ENCODE measurements around the gene MAD1L1. TPM values are rescaled to one million over a fixed set of nuclear protein-coding genes. Genes with fewer than 3 reads are reported as not detected.
A peak's percentile ranks its signal among the peaks of the same experiment; 100 is the strongest.

The MAD1L1 gene
- total and polyA plus RNA-seq, 7 experiments from 2014 or later, result 112 to 314 (median 136) TPM

GRCh38 chr7:2152646-2153045, 80.1 kb downstream of the MAD1L1 start:
- ChIA-PET CTCF (no interaction called here), POLR2A (no interaction called here)
- H3K27me3 Mint-ChIP-seq, result no peaks in the 10 kb centered on the region
- Histone ChIP-seq H3K27ac (ENCODE audit: low read depth, low read length) (no peak overlapping the region), H3K9me3 (ENCODE audit: control insufficient read depth in 2 of 3, low read length in 3 of 3) (no peaks in the 10 kb centered on the region), H3K4me3 (ENCODE audit: low read length) (no peak overlapping the region), H3K4me1 (ENCODE audit: control insufficient read depth in 2 of 2, insufficient read depth in 2 of 2, low read length in 2 of 2) (no peaks in the 10 kb centered on the region), H3K36me3 (ENCODE audit: control insufficient read depth in 2 of 3, insufficient read depth in 3 of 3, low read length in 3 of 3) (peaks cover 0 to 17% (median 0%) of the 10 kb centered on the region in 3 experiments), H3K27me3 (ENCODE audit: control insufficient read depth in 2 of 2, insufficient read depth in 2 of 2, low read length in 2 of 2) (no peaks in the 10 kb centered on the region)
- ATAC-seq (no peak), DNase-seq (no peak)
- peaks cover 0 to 18% (median 4%) of the 10 kb centered on the region in 5 donors for H3K36me3 Mint-ChIP-seq
- intact Hi-C loops (cut with micrococcal nuclease), result no loop called here
- H3K4me3 Mint-ChIP-seq, result no peak overlapping the region
- H3K9me3 Mint-ChIP-seq, result no peaks in the 10 kb centered on the region
- H3K4me1 Mint-ChIP-seq, result peaks cover 0 to 9% (median 0%) of the 10 kb centered on the region in 7 donors
- H3K27ac Mint-ChIP-seq, result peak overlapping the region in 1 of 9 donors; percentile 14

GRCh38 chr7:2151801-2152612, 80.7 kb downstream of the MAD1L1 start:
- Mint-ChIP-seq H3K27me3 (no peaks in the 10 kb centered on the region), H3K4me1 (peaks cover 0 to 9% (median 0%) of the 10 kb centered on the region in 7 donors), H3K36me3 (peaks cover 0 to 18% (median 4%) of the 10 kb centered on the region in 5 donors), H3K27ac (peak overlapping the region in 1 of 9 donors; percentile 14), H3K9me3 (no peaks in the 10 kb centered on the region), H3K4me3 (no peak overlapping the region)
- DNase-seq (no peak), ATAC-seq (no peak)
- ChIA-PET POLR2A (no interaction called here), CTCF (no interaction called here)
- Histone ChIP-seq H3K27ac (ENCODE audit: low read depth, low read length) (no peak overlapping the region), H3K9me3 (ENCODE audit: control insufficient read depth in 2 of 3, low read length in 3 of 3) (no peaks in the 10 kb centered on the region), H3K27me3 (ENCODE audit: control insufficient read depth in 2 of 2, insufficient read depth in 2 of 2, low read length in 2 of 2) (no peaks in the 10 kb centered on the region), H3K36me3 (ENCODE audit: control insufficient read depth in 2 of 3, insufficient read depth in 3 of 3, low read length in 3 of 3) (peaks cover 0 to 20% (median 0%) of the 10 kb centered on the region in 3 experiments), H3K4me3 (ENCODE audit: low read length) (no peak overlapping the region), H3K4me1 (ENCODE audit: control insufficient read depth in 2 of 2, insufficient read depth in 2 of 2, low read length in 2 of 2) (no peaks in the 10 kb centered on the region)
- intact Hi-C loops (cut with micrococcal nuclease), result no loop called here

- ChIA-PET CTCF (no interaction called here), POLR2A (no interaction called here)
- no peaks in the 10 kb centered on the region for H3K9me3 Mint-ChIP-seq
- H3K27ac ChIP-seq (ENCODE audit: low read depth, low read length), result no peak overlapping the region
- H3K36me3 Mint-ChIP-seq, result peaks cover 0 to 18% (median 4%) of the 10 kb centered on the region in 5 donors
- H3K36me3 ChIP-seq (ENCODE audit: control insufficient read depth in 2 of 3, insufficient read depth in 3 of 3, low read length in 3 of 3), result peaks cover 0 to 20% (median 0%) of the 10 kb centered on the region in 3 experiments
- no peak overlapping the region for H3K27ac Mint-ChIP-seq
- no peaks in the 10 kb centered on the region for H3K27me3 ChIP-seq (ENCODE audit: control insufficient read depth in 2 of 2, insufficient read depth in 2 of 2, low read length in 2 of 2)
- no peak overlapping the region for H3K4me3 Mint-ChIP-seq
- peaks cover 0 to 9% (median 0%) of the 10 kb centered on the region in 7 donors for H3K4me1 Mint-ChIP-seq
- no peaks in the 10 kb centered on the region for H3K4me1 ChIP-seq (ENCODE audit: control insufficient read depth in 2 of 2, insufficient read depth in 2 of 2, low read length in 2 of 2)
- DNase-seq (no peak), ATAC-seq (no peak)
- no peaks in the 10 kb centered on the region for H3K27me3 Mint-ChIP-seq
- no peak overlapping the region for H3K4me3 ChIP-seq (ENCODE audit: low read length)
- intact Hi-C loops (cut with micrococcal nuclease), result no loop called here
- H3K9me3 ChIP-seq (ENCODE audit: control insufficient read depth in 2 of 3, low read length in 3 of 3), result no peaks in the 10 kb centered on the region
These were observed 81.5 kb downstream of the MAD1L1 start for GRCh38 chr7:2151237-2151636.

- POLR2A ChIA-PET, result no interaction called here
- DNase-seq, result no peak
- H3K9me3 ChIP-seq (ENCODE audit: control insufficient read depth in 2 of 3, low read length in 3 of 3), result no peaks in the 10 kb centered on the region
- H3K4me1 Mint-ChIP-seq, result peaks cover 0 to 9% (median 0%) of the 10 kb centered on the region in 7 donors
- H3K4me3 Mint-ChIP-seq, result no peak overlapping the region
- intact Hi-C loops (cut with micrococcal nuclease), result no loop called here
- CTCF ChIA-PET, result no interaction called here
- peaks cover 0 to 16% (median 4%) of the 10 kb centered on the region in 5 donors for H3K36me3 Mint-ChIP-seq
- H3K9me3 Mint-ChIP-seq, result no peaks in the 10 kb centered on the region
- no peak for ATAC-seq
- H3K4me3 ChIP-seq (ENCODE audit: low read length), result no peak overlapping the region
- no peaks in the 10 kb centered on the region for H3K4me1 ChIP-seq (ENCODE audit: control insufficient read depth in 2 of 2, insufficient read depth in 2 of 2, low read length in 2 of 2)
- no peaks in the 10 kb centered on the region for H3K27me3 Mint-ChIP-seq
- peaks cover 0 to 28% (median 0%) of the 10 kb centered on the region in 3 experiments for H3K36me3 ChIP-seq (ENCODE audit: control insufficient read depth in 2 of 3, insufficient read depth in 3 of 3, low read length in 3 of 3)
- H3K27me3 ChIP-seq (ENCODE audit: control insufficient read depth in 2 of 2, insufficient read depth in 2 of 2, low read length in 2 of 2), result no peaks in the 10 kb centered on the region
- H3K27ac Mint-ChIP-seq, result no peak overlapping the region
- H3K27ac ChIP-seq (ENCODE audit: low read depth, low read length), result no peak overlapping the region
These were observed 82.3 kb downstream of the MAD1L1 start for GRCh38 chr7:2150445-2150815.

GRCh38 chr7:2149672-2150444, 82.9 kb downstream of the MAD1L1 start:
- POLR2A ChIA-PET, result no interaction called here
- H3K27me3 ChIP-seq (ENCODE audit: control insufficient read depth in 2 of 2, insufficient read depth in 2 of 2, low read length in 2 of 2), result no peaks in the 10 kb centered on the region
- no peaks in the 10 kb centered on the region for H3K4me1 ChIP-seq (ENCODE audit: control insufficient read depth in 2 of 2, insufficient read depth in 2 of 2, low read length in 2 of 2)
- Mint-ChIP-seq H3K4me3 (no peak overlapping the region), H3K27me3 (no peaks in the 10 kb centered on the region), H3K9me3 (no peaks in the 10 kb centered on the region), H3K27ac (no peak overlapping the region), H3K36me3 (peaks cover 0 to 15% (median 4%) of the 10 kb centered on the region in 5 donors), H3K4me1 (peaks cover 0 to 8% (median 0%) of the 10 kb centered on the region in 7 donors)
- no peaks in the 10 kb centered on the region for H3K9me3 ChIP-seq (ENCODE audit: control insufficient read depth in 2 of 3, low read length in 3 of 3)
- H3K36me3 ChIP-seq (ENCODE audit: control insufficient read depth in 2 of 3, insufficient read depth in 3 of 3, low read length in 3 of 3), result peaks cover 0 to 34% (median 0%) of the 10 kb centered on the region in 3 experiments
- H3K4me3 ChIP-seq (ENCODE audit: low read length), result no peak overlapping the region
- ATAC-seq (no peak), DNase-seq (no peak)
- CTCF ChIA-PET, result no interaction called here
- intact Hi-C loops (cut with micrococcal nuclease), result no loop called here
- H3K27ac ChIP-seq (ENCODE audit: low read depth, low read length), result no peak overlapping the region

GRCh38 chr7:2148814-2149213, 83.9 kb downstream of the MAD1L1 start:
- H3K27me3 Mint-ChIP-seq, result no peaks in the 10 kb centered on the region
- Histone ChIP-seq H3K9me3 (ENCODE audit: control insufficient read depth in 2 of 3, low read length in 3 of 3) (no peaks in the 10 kb centered on the region), H3K4me1 (ENCODE audit: control insufficient read depth in 2 of 2, insufficient read depth in 2 of 2, low read length in 2 of 2) (no peaks in the 10 kb centered on the region), H3K27ac (ENCODE audit: low read depth, low read length) (no peak overlapping the region), H3K27me3 (ENCODE audit: control insufficient read depth in 2 of 2, insufficient read depth in 2 of 2, low read length in 2 of 2) (no peaks in the 10 kb centered on the region), H3K36me3 (ENCODE audit: control insufficient read depth in 2 of 3, insufficient read depth in 3 of 3, low read length in 3 of 3) (peaks cover 0 to 44% (median 0%) of the 10 kb centered on the region in 3 experiments), H3K4me3 (ENCODE audit: low read length) (no peak overlapping the region)
- peak overlapping the region in 1 of 9 donors; percentile 46 for H3K27ac Mint-ChIP-seq
- ATAC-seq (no peak), DNase-seq (no peak)
- H3K4me1 Mint-ChIP-seq, result peaks cover 0 to 6% (median 0%) of the 10 kb centered on the region in 7 donors
- H3K4me3 Mint-ChIP-seq, result no peak overlapping the region
- H3K36me3 Mint-ChIP-seq, result peaks cover 0 to 19% (median 1%) of the 10 kb centered on the region in 5 donors
- POLR2A ChIA-PET, result no interaction called here
- CTCF ChIA-PET, result no interaction called here
- no peaks in the 10 kb centered on the region for H3K9me3 Mint-ChIP-seq
- intact Hi-C loops (cut with micrococcal nuclease), result no loop called here
